ENCODE measurements around the gene MSI2.

- TF ChIP-seq CTCF (IDR thresholded peaks at IDR 0.05) (no peak), POLR2A (IDR thresholded peaks at IDR 0.05) (no peak)
Observed at GRCh38 chr17:57630736-57631135, 374.4 kb downstream of the MSI2 start.
